HG03342 (cell line): Measurements from ENCODE around the gene BCOR.

ENCODE experiments used
- ATAC-seq: cut with Tn5 transposase; IDR thresholded peaks from one replicate; pipeline ENCODE4 v1.9.1; 2021; ENCODE audit warnings: mild to moderate bottlenecking, moderate library complexity; ENCODE audit not compliant: unreplicated experiment

BCOR gene

DNA sequence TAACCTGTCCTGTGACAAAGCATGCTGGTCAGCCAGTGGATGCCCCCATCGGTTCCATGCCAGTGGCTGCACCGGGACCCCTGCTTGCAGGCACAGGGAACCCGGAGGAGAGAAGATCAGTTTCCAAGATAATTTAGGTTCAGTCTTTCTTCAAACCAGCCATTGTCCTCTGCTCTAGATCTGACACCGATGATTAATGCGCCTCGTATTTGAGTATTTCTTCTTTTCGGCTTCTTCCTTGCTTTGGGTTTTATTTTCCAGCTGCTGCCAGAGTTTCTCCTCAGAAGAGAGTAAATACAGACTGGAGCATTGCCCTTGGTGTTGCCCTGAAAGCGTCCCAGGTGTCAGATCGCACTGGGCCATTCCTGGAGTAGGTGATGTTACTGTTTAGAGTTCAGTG, 19.2 kb upstream of the BCOR start:
- no peak for ATAC-seq

DNA sequence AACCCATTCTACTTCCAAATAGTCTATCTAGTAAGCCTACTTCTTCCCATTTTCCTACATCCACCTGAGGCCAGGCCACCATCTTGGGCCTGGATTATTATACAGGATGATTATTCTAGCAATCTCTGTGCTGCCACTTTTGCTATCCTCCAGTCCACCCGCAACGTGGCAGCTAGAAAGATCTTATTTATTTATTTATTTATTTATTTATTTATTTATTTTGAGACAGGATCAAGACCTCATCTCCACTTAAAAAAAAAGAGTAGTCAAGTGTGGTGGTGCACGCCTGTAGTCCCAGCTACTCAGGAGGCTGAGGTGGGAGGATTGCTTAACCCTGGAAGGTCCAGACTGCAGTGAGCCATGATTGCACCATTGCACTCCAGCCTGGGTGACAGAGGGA, 15.2 kb upstream of the BCOR start:
- no peak for ATAC-seq

DNA sequence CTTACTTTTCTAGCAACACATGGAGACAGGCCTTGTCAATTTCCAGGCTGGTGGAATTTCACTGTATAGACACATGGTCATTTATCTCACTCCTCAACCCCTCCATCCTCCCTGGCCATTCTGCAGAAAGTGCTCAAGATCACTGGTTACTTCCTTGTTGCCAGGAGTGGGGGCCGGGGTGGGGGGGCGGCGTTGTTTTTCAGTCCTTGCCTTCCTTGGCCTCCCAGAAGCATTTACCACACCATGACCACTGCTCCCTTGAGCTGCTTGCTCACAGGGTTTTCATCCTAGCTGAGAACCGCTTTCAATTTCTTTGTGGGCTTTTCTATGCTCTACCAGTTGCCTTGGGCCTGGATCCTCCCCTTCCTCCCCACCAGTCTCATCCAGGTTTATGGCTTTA, 14.1 kb upstream of the BCOR start:
- ATAC-seq = no peak

DNA sequence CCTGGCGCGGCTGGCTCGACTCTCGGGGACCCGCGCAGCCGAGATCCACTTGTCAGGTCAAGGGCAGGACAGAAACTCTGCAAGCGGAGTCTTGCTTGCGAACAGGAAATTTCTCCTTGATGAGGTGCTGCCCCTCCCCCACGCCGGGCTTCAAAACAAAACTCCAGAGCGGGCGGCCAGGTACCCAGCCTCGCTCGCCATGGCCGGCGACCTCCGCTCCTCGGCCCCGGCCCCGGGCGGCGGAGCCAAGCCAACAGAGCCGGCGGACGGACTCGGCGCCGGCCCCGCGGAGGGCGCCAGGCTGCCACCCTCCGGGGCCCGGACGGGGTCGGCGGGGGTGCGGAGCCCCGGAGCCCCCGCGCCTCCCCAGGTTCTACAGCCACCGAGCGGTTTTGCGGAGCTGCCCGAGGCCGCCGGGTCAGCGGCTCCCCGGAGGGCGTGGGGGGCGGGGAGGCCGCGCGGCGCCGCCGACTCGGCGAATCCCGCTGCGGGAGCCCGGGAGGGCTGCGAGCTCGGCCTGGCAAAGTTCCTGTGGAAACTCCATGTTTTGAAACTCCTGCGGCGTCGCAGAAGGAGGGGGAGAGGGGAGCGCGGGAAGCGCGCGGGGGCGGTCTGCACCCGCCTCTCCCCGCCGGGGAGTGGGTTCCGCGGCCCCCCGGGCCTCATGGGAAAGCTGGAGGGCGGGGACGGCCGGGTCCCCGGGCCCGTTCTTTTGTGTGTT, 11.7 kb upstream of the BCOR start:
- no peak for ATAC-seq

DNA sequence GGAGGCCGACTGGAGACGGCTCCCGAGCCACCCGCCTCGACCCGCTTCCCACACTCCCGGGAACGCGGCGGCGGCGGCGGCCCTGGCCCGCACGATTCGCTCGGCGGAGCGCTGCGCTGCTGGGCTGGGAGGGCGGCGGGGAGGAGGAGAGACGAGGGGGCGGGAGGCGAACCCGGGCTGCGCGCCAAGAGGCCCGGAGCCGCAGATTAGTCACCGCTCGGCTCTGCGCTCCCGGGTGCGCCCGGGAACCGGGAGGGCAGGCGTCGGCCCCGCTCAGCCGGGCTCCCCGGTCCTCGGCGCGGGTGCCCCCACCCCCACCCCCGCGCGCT, 11.2 kb upstream of the BCOR start:
- ATAC-seq = no peak

DNA sequence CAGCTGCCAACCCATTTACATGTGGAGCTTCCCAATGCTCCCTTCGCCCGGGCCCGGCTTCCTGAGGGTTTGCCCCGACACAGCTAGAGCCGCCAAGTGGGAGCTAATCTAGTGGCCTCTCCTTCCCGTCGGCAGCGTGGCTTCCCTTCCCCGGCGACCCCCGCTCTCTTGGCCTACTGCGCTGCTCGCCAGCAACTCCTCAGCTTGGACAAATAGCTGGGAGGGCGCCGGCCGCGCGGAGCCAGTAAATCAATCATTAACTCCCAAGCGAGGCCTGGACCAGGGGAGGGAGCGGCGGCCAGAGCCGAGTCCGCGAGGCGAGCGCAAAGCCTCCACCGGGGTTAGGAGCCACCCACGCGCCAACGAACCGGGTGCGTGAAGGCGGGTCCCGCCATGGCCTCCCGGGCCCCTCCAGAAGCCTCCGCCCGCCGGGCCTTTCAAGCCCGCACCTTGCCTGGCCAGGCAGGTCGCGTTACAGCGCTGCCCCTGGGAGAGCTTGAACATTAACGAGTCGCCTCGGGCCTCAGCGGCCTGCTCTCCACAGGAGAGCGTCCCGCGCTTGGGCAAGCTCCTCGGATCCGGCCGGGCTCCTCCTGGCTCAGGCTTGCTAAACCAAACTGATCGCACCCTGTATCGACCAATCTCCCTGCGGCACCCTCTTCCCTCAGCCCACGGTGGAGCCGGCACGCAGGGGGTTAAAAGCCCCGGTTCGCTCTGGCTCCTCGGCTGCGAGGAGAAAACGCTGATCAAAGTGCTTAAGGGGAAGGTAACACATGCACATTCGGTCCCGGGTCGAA, 10.6 kb upstream of the BCOR start:
- no peak for ATAC-seq

DNA sequence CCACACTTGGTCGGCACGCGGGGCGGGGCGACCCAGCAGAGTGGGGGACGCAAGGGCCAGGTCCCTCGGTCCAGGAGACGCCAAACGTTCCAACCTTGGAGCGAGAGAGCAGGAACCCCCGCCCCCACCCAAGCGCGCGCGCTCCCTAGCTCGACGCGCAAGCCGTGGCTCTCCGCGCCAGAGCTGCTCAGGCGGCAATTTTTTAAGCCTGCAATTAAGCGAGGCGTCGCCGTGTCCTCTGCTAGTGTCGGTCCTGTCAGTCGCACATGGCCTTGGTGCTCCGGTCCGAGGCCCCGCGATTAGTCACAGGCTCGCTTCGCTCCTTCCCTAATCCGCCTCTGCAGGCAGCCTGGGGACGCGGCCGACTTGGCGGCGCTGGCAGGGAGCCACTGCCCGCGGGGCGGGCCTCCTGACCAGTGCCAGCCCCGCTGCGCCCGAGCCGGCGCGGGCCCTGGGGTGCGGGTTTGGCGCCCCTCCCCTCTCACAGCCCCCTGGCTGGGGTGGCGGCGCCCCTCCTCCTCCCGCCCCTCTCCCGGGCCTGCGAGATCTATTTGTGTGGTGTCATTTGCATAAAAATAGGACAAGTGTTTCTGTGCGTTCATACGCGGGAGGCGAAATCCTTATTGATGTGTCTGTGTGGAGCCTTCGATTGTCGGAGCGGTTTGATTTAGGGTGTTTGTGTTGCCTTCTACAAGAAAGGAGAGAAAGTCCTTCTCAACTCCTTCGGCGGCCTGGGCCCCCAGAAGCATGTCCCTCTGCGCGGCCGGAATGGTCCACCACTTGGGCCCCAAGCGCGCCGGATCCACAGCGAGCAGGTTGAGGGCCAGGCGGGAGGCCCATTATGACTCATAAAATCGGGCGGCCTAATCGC, 9.8 kb upstream of the BCOR start:
- no peak for ATAC-seq

DNA sequence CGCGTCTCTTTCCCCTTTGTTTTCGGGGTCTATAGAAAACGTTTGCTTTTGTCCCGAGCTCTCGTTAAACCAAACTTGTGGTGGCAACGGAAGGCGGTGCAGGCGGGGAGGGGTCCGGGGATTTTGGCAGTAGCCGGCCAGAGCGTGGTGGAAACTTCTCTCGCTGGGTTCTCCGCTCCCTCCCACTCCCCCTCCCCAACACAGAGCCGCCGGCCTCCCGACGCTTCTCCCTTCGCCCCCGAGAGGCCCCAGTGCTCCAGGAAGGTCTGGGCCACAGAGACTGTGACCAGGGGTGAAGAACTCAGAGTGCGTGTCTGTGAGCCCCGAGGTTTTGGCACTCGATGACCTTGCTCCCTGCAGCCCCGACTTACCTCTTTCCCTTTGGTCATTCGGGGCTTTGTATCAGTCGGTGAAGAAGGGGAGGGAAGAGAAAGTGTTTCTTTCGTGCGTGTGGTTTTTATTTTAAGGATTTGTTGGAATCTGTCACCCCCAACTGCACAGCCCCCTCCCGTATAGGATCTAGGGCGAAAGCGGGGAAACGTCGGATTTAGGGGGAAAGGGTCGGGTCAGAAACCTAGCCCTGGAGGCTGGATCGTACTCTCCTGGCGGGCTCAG, 9.0 kb upstream of the BCOR start:
- no peak for ATAC-seq

DNA sequence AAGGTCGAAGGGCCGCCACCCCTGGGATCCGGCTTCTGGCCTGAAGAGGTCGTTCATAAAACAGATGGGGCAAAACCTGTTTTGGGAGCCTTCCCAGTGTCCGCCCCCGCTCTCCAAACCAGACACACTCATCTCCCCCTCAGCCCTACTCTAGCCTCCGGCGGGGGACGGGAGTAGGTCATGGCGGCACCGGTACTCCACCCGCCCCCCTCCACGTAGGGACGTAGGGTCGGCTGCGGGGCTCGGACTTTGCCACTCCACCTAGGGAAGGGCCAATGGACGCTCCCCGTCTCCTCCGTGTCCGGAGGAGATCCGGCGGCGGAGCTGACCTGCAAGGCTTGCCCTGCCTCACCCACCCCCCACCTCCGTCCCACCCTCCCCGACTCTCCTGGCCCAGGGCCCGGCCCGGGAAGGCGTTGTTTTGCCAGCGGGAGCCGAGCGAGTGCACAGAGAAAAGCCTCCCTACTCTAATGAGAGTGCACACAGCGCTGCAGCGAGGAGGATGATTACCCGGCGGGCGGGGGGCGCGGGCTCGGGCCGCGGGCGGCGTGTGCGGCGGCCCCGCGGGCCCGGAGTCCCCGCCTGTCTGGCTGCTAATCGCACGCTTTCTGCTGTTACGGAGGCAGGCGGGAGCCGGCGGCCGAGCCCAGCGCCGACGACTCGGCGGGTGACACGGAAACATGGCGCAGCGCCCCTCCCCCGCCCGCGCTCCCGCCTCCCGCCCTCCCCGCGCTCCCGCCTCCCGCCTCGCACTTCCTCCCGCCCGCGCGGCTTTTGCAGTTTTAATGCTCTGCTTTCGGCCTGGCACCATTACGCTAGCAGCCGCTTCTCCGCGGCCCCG, 8.3 kb upstream of the BCOR start:
- no peak for ATAC-seq

DNA sequence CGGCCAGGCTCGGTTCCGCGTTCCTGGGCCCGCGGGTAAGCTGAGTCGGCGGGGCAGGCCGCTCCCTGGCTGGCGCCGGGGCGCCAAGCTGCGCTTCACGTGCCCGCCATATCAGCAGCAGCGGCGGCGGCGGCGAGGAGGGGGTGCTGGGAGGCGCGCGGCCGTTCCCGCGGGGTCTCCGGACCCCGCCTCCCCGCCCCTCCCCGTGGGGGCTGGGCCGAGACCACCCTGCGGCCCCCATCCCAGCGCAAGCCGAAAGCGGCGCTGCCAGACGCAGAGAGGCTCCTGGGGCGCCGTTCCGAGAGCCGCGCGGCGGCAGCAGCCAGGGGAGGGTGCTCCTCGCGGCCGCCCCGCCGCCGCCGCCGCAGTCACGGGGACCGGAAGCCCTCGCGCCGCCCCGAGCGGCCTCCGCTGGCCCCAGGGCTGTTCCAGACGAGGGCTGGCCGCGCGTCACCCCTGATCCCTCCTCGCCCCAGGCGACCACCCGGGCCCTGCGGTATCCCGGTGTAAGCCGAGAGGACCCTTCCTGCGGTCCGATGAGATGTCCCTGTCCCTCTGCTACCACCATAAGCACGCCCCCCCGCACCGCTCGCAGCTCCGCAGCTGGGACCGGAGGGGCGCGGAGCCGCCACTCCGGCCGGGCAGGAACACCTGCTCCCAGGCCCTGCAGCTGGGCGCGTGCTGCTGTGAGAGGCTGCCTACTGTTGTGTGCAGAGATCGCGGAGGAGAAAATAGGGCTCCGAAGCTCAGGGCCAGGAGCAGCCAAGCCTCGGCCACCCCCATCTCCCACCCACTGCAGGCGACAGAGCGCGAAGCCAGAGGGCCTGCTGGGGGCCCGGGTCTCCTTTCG, 7.5 kb upstream of the BCOR start:
- ATAC-seq = no peak

DNA sequence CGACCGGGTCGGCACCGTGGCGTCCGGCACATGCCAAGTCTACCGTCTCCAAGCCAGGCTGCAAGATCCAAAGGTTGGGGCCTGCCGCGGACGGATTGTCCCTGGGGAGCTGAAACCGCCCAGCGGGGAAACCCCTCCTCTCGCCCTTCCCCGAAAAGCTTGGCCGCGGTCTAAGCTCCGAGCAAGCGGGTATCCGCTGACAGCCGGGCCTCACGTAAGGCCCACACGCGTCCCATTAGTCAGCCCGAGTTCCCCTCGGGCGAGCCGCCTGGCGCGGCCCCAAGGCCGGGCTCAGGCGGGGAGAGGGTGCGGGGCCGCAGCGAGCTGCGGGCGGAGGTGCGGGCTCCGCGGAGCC, 6.8 kb upstream of the BCOR start:
- ATAC-seq = no peak

DNA sequence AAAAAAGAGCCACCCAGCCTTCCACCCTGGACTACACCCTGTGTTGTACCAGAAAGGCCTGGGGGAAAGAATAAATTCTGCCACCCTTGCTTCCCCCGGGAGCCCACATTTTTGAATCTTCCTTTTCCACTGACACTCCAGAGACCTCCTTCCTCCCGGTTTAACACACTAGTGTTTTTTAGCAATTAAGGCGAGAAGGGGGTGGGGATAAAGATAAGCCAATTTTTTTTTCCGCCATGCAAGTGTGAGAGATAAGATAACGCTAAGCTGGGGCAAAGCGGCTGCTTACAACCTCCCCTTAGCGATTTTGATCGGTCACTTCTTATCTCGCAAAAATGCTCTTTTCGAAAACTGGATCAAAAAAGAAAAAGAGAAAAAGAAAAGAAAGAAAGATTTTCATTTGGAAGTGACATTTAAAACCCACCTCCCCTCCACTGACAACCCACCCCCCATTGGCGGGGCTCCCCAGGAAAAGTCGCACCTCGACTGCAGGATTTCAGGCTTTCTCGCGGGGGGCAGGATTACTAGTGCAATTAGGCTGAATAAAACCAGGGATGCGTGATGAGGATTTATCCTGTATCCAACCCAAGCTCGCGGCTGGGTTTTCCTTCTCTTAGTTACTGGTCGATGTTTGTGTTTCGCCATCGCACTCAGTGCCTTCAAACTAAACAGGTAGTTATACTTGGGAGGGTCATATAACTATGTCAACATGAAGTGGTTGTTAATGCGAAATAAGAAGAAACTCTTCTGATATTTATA, 6.0 kb upstream of the BCOR start:
- ATAC-seq = no peak

DNA sequence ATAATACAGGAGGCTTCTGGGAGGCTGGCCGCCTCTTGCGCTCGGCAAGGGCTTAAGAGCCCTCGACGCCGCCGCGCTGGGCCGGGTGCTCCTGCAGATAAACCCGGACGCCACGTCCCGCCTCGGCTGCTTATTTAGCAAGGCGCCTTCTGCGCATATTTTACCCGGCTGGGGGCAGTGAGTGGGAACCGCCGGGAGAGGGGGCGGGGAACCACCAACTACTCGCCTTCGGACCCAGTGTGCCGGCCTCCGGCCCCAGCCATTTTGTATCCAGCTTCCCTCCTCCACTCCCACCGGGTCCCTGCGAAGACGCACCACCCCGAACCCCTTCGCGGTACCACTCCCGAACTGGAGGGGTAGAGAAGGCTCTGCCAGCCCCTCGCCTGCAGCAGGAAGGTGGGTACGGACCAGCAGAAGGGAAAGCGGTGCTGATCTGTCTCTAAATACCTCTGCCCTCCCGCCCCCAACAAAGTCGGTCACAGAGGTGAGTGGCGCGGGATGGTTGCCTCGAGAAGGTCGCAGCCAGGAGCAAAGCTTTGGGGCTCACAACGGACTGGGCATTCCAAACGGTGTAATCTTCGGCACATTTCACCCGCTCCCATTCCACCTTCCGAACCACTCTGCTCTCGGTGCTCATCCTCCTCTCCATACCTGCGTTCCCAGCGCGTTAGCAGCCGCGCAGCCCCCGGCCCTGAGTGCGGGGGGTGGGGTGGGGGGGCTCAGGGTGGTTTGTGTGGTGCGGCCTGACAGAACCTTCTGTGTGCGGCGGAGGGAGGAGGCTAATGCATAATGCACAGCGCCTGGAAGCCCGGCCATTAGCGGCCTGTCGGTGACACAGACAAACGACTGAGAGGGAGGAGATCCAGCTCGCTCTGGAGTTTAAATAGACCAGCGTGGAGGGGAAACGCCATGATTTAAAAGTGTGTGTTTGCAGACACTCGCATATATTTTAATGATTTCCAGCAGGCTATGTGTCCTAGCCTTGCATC, 4.9 kb upstream of the BCOR start:
- no peak for ATAC-seq

DNA sequence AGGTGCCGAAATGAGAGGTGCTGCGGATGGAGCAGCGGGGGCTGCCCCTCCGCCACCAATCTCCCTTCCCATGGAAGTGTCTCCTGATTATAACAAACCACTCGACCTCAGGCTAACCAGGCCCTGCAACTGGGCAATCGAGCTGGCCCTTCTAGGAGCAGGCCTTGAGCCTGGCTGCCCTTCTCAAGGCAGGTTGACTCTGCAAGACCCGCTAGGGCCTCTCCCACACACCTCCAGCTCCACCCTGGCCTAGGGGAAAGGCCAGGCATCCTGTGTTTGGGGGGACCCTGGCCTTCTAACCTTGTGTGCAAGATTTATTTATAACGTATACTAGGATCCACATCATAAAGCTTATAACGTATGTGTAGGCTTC, 3.7 kb upstream of the BCOR start:
- ATAC-seq = no peak

DNA sequence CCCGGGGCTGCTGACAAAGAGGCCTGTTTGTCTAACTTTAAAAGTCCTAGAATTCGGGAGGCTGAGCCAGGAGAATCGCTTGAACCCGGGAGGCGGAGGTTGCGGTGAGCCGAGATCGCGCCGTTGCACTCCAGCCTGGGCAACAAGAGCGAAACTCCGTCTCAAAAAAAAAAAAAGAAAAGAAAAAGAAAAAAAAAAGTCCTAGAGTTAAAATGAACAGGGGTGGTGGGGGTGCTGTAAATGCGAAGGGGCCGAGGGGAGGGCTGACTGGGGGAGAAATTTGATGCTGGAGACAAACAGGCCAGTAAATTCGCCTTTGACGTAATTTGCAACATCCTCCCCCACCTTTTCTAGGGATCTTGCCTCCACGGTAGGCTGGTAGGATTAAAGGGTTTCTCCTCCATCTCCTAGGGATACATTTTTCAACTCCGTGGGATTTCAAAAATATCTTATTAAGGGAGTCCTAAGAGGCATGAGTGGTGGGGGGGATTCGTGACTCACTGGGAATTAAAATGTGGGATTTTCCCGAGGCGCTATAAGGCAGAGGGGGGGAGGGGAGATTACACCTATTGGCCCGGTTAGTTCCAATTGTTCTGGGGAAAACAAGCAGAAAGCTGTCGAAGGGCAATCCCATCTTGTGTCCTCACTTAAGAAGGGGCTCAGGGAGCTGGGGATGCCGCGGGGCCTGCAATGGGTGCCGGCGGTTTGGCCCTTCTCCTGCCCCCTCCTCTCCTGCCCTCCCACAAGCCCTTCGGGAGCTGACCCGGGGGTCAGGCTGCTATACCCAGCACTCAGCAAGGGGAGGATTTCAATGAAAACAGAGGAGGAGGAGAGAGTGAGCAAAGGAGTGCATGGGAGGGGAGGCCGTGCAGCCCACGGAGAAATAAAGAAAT, 3.0 kb upstream of the BCOR start:
- ATAC-seq = no peak

DNA sequence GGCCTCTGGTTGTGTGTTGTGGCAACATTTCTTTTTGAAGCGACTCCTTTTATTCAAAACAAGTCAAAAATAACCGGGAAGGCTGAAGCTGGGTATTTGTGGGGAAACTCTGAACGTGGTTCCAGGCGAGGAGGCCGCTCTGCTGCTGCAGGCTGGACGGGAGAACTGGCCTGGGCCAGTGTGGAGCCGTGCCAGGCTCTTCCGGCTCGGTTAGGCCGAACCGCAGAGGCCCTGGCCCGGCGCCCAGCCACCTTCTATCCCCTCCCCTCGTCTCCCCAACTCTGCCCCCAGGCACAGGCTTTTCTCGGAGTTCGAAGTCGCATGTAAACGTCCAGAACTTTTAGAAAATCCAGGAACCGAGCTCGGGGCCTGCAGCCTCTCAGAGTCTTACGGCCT, 2.4 kb upstream of the BCOR start:
- no peak for ATAC-seq
